SH-SY5Y (cell line): ENCODE data around the gene PER1.

Source experiments
- GATA2 ChIP-seq: IDR thresholded peaks from 2 replicates; pipeline ENCODE4 v1.6.1; 2011; ENCODE audit warnings: mild to moderate bottlenecking, low read depth, low read length
- GATA3 ChIP-seq: IDR thresholded peaks from 2 replicates; pipeline ENCODE4 v1.6.1; 2011; ENCODE audit warnings: low read depth, mild to moderate bottlenecking, low read length, moderate library complexity

DNA sequence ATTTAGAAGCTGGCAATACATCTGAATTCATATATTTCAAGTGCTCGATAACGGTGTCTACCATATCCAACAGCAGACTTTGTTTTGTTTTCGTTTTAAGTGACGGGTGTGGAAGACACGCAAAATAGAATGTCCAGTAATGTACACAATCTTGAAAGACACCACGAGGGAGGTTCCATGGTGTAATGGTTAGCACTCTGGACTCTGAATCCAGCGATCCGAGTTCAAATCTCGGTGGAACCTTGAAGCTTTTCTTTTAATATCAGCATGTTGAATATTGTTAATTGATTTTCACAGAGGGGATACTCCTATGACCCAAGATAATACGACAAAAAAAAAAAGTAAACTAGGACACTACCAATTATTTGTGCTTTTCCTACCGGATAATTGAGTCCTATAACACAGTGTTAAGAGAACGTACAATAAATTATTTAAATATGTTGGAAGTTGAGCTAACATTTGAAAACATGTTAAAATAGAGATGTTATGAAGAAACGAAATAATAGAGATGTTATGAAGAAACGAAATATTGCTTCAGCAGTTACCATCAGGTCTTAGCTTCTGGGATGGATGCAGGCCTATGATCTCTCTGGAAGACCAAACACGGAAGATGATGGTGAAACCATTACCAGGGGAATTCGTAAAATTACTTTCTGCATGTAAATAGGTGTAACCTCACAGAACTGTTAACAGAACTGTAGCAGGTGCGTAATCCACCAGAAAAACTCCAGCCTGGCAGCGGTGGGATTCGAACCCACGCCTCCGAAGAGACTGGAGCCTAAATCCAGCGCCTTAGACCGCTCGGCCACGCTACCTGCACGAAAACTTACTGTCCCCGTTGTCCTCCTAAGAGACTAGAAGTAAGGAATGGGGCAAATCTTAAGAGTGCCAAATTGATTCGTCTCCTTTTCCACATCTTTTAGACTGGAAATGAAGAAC, 32.4 kb downstream of the PER1 start:
- TF ChIP-seq GATA3 (no peak), GATA2 (no peak)
